Endothelial cell of umbilical vein (primary cell): ENCODE results near the gene SLC6A6. TPM values are rescaled to one million over a fixed set of nuclear protein-coding genes. Genes with fewer than 3 reads are reported as not detected.

Experiments
- BruUV-seq: library from RNA; stranded (reverse); fragments of 400-500 nt; replicated peaks from 2 replicates; lab custom pipeline; 2021; lab: Mats Ljungman, UMichigan
- CTCF ChIA-PET: fragments of 300-600, 350-600 bp; sonication (Branson Sonifier 250); formaldehyde crosslinking; loops from one replicate; lab custom pipeline; 2021; ENCODE audit warnings: antibody characterized with exemption, inconsistent platforms; lab: Charles Lee
- POLR2A ChIA-PET: fragments of 300-600, 350-600 bp; sonication (Branson Sonifier 250); formaldehyde crosslinking; loops from one replicate; lab custom pipeline; 2021; ENCODE audit warnings: antibody characterized with exemption, inconsistent platforms; lab: Charles Lee
- DNase-seq: peaks from one replicate; pipeline ENCODE4 v3.0.0-alpha.2; 2011; ENCODE audit warnings: low read depth, low spot score
- FAIRE-seq: peaks from 2 replicates; lab custom pipeline; 2011; peaks lifted over from hg19 to GRCh38; lab: Jason Lieb, UNC
- H2AFZ ChIP-seq: 2 replicates; pipeline ENCODE4 v1.6.0; 2012; ENCODE audit warnings: low read depth, low read length, control low read depth, inconsistent platforms
- H3K27ac ChIP-seq: 2 replicates; pipeline ENCODE4 v1.5.1; 2011; ENCODE audit warnings: low read depth, mild to moderate bottlenecking, control low read depth, low read length, moderate library complexity; ENCODE audit not compliant: insufficient read depth
- H3K27me3 ChIP-seq, 2 experiments: 2 replicates each; pipeline versions ENCODE4 v1.6.0 to v1.6.1; 2011; ENCODE audit warnings: low read length in 2 of 2, mixed read lengths in 1 of 2; ENCODE audit not compliant: control insufficient read depth in 2 of 2, insufficient read depth in 2 of 2
- H3K36me3 ChIP-seq, 2 experiments: 2 replicates in 1 of 2; 3 replicates in 1 of 2; pipeline ENCODE4 v1.5.1; 2011; ENCODE audit warnings: low read length in 2 of 2, mild to moderate bottlenecking in 1 of 2, moderate library complexity in 1 of 2; ENCODE audit not compliant: control insufficient read depth in 2 of 2, insufficient read depth in 2 of 2; ENCODE audit errors: extremely low read depth in 1 of 2
- H3K4me1 ChIP-seq: 3 replicates; pipeline ENCODE4 v1.5.1; 2011; ENCODE audit warnings: mild to moderate bottlenecking, low read length; ENCODE audit not compliant: control insufficient read depth, insufficient read depth; ENCODE audit errors: extremely low read depth
- H3K4me2 ChIP-seq: 2 replicates; pipeline ENCODE4 v1.6.1; 2011; ENCODE audit warnings: low read length, control low read depth, mixed read lengths; ENCODE audit not compliant: insufficient read depth
- H3K4me3 ChIP-seq, 3 experiments: fragments of 200-600 bp in 1 of 3; sonication (generic), shearing (Covaris generic) in 1 of 3; replicated peaks in 1 of 3; 2 replicates each; pipeline ENCODE4 v1.5.1; 2011 to 2016; ENCODE audit warnings: control low read depth in 3 of 3, low read length in 3 of 3, mild to moderate bottlenecking in 2 of 3, inconsistent platforms in 1 of 3, low read depth in 1 of 3, moderate library complexity in 1 of 3; ENCODE audit not compliant: insufficient read depth in 1 of 3
- H3K79me2 ChIP-seq: 2 replicates; pipeline ENCODE4 v1.6.0; 2012; ENCODE audit warnings: low read length, inconsistent platforms; ENCODE audit not compliant: control insufficient read depth, insufficient read depth
- H3K9ac ChIP-seq: replicated peaks from 2 replicates; pipeline ENCODE3; 2011; ENCODE audit warnings: low read length, control low read depth; ENCODE audit not compliant: insufficient read depth; ENCODE audit errors: extremely low read depth
- H3K9me1 ChIP-seq: replicated peaks from 3 replicates; pipeline ENCODE4 v1.6.0; 2011; ENCODE audit warnings: mild to moderate bottlenecking, low read length; ENCODE audit not compliant: control insufficient read depth, insufficient read depth; ENCODE audit errors: extremely low read depth
- H3K9me3 ChIP-seq: replicated peaks from 2 replicates; pipeline ENCODE4 v1.5.1; 2012; ENCODE audit warnings: low read length, inconsistent platforms; ENCODE audit not compliant: control insufficient read depth, insufficient read depth
- H4K20me1 ChIP-seq: replicated peaks from 2 replicates; pipeline ENCODE3; 2011; ENCODE audit warnings: mild to moderate bottlenecking, low read length; ENCODE audit not compliant: control insufficient read depth, insufficient read depth; ENCODE audit errors: extremely low read depth
- GATA2 ChIP-seq: IDR thresholded peaks from 2 replicates; pipeline ENCODE4 v1.7.0; 2011; ENCODE audit warnings: low read depth, mild to moderate bottlenecking, moderate library complexity, mixed read lengths, low read length; ENCODE audit not compliant: insufficient read length, insufficient read depth
- JUN ChIP-seq: IDR thresholded peaks from 2 replicates; pipeline ENCODE4 v1.6.1; 2011; ENCODE audit warnings: borderline replicate concordance, low read depth; ENCODE audit not compliant: insufficient read length, insufficient read depth
- MYC ChIP-seq: IDR thresholded peaks from one replicate; pipeline ENCODE4 v1.6.1; 2011; ENCODE audit warnings: mild to moderate bottlenecking, low read depth, low read length
- POLR2A ChIP-seq: IDR thresholded peaks from 2 replicates; pipeline ENCODE4 v1.6.1; 2012; ENCODE audit warnings: low read depth, mild to moderate bottlenecking, control low read depth, low read length
- POLR2AphosphoS5 ChIP-seq: IDR thresholded peaks from 2 replicates; pipeline ENCODE4 v1.6.1; 2012; ENCODE audit warnings: low read depth, mild to moderate bottlenecking, control low read depth, low read length, moderate library complexity; ENCODE audit not compliant: insufficient read depth
- dilution Hi-C: fragments of 300-500 bp; cut with MboI; formaldehyde crosslinking; loops from one replicate; pipeline ENCODE4 v1.15.0; 2019; ENCODE audit warnings: low sequenced_read_pairs; ENCODE audit not compliant: extremely low pct_ligation_motif_present
- intact Hi-C: fragments of 100-400 bp; cut with micrococcal nuclease; formaldehyde crosslinking; loops from one replicate; pipeline ENCODE4 v1.10.0; 2022
- polyA plus RNA-seq, 4 experiments: library from polyadenylated mRNA; depleted of rRNA in 3 of 4; stranded (reverse) in 3 of 4; unstranded in 1 of 4; fragments of >200 nt; gene quantifications; 2 replicates each; pipeline versions ENCODE4 v1.2.1 to v1.2.3, GENCODE V29; 2011 to 2012; ENCODE audit warnings: missing spikeins in 1 of 4
- total RNA-seq: library from RNA; stranded (reverse); gene quantifications from 2 replicates; pipeline ENCODE4 v1.2.3, GENCODE V29; 2021
- TF ChIP-seq, protein P1 (sequence below): IDR thresholded peaks from 2 replicates; pipeline ENCODE4 v1.6.1; 2011; ENCODE audit not compliant: insufficient read depth, insufficient read length
- TF ChIP-seq, protein P2 (sequence below), 2 donors: IDR thresholded peaks; 1 replicate in 1 of 2; 2 replicates in 1 of 2; pipeline ENCODE4 v1.5.1; 2011; ENCODE audit warnings: low read length in 2 of 2, mild to moderate bottlenecking in 2 of 2, moderate library complexity in 2 of 2, control low read depth in 1 of 2, inconsistent platforms in 1 of 2, low read depth in 1 of 2; ENCODE audit not compliant: insufficient read depth in 1 of 2; ENCODE audit errors: extremely low read depth in 1 of 2

The SLC6A6 gene
- total and polyA plus RNA-seq, 2 donors (not counting 3 experiments of a cell fraction or from before 2014, with no cell fraction given): 25.7 to 38.0 TPM

DNA sequence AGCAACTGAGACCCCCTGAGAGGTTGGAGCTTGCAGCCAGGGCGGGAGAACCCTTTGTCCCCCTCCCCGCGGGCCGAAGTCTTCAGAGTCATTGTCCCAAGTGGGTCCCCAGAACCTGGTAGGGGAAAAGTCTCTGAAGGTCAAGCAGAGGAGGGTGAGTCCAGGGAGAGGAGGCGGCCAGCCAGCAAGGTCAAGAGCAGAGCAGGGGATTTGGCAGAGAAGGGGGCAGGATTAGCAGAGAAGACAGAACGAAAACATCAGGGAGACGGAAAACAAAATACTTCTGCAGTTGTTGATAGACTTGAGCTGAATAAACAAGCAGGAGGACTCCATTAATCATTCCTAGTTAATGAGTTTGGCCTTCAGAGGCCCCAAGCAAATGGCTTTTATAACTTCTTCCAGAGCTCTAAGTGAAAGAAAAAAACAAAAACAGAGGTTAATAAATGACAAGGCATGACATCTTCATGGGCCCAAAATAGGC, 71.0 kb downstream of the SLC6A6 start:
- DNase-seq: peak; percentile 55
- Histone ChIP-seq H3K9ac (no peak overlapping the region), H4K20me1 (no peaks in the 10 kb centered on the region), H3K9me3 (no peaks in the 10 kb centered on the region), H3K79me2 (no peaks in the 10 kb centered on the region), H3K4me3 (no peak overlapping the region), H3K27me3 (no peaks in the 10 kb centered on the region), H3K9me1 (no peaks in the 10 kb centered on the region), H3K36me3 (peaks cover 0 to 2% of the 10 kb centered on the region in 2 experiments), H3K4me1 (peaks cover 18% of the 10 kb centered on the region), H2AFZ (no peak overlapping the region), H3K4me2 (no peak overlapping the region), H3K27ac (peak overlapping the region; percentile 35)
- CTCF ChIA-PET: interaction anchor here (1.3 to 1.7 kb wide), 2 partner anchors 71 to 270 kb away, joined by 4 to 12 read pairs; partner anchors contain the start of gene SLC6A6
- TF ChIP-seq, protein P1, sequence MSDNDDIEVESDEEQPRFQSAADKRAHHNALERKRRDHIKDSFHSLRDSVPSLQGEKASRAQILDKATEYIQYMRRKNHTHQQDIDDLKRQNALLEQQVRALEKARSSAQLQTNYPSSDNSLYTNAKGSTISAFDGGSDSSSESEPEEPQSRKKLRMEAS: no peak
- no peak for TF ChIP-seq MYC
- no TSS peak for BruUV-seq
- dilution Hi-C loops: no loop called here
- FAIRE-seq: peak; percentile 64
- intact Hi-C loops: loop anchor here (1.0 kb wide), 1 partner anchor 9 kb away; no protein-coding TSS in a partner anchor
- POLR2A ChIA-PET: no interaction called here

DNA sequence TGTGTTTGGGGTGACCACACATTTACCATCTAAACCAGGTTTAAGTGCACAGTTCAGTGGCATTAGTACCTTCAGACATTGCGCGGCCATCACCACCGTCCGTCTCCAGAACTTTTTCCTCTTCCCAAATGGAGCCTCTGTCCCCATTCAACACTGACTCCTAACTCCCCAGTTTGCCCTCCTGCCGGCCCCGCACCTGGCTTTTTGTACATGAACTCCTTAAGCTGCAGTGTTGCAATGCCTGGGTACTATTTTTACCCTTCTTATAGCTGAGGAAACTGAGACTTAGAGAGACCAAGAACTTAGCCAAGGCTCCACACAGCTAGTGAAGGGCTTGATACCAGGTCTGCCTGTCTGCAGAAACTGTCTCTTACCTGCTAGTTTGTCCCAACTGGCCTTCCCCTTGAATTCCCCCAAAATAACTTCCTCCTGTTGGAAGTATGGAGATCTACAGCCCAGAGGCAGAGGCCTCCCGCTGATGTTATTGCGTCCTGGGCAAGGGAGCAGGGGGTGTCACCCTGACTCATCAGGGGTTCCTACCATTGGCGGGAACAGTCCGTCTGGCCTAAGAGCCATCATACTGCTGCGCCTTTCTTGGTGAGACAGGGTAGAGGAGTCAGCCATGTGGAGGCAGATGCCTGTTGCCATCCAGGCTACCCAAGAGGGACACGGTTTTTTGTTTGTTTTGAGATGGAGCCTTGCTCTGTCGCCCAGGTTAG, 72.1 kb downstream of the SLC6A6 start:
- FAIRE-seq (no peak), DNase-seq (no peak)
- intact Hi-C loops: no loop called here
- BruUV-seq: no TSS peak
- Histone ChIP-seq H3K9ac (no peak overlapping the region), H3K27ac (no peak overlapping the region), H3K9me1 (no peaks in the 10 kb centered on the region), H3K4me2 (no peak overlapping the region), H3K4me1 (peaks cover 18% of the 10 kb centered on the region), H3K9me3 (no peaks in the 10 kb centered on the region), H3K4me3 (no peak overlapping the region), H3K27me3 (no peaks in the 10 kb centered on the region), H4K20me1 (no peaks in the 10 kb centered on the region), H3K36me3 (peaks cover 0 to under 1% of the 10 kb centered on the region in 2 experiments), H2AFZ (no peak overlapping the region), H3K79me2 (no peaks in the 10 kb centered on the region)
- TF ChIP-seq GATA2 (no peak), JUN (no peak), POLR2AphosphoS5 (no peak), POLR2A (no peak), MYC (no peak)
- TF ChIP-seq, protein P2, sequence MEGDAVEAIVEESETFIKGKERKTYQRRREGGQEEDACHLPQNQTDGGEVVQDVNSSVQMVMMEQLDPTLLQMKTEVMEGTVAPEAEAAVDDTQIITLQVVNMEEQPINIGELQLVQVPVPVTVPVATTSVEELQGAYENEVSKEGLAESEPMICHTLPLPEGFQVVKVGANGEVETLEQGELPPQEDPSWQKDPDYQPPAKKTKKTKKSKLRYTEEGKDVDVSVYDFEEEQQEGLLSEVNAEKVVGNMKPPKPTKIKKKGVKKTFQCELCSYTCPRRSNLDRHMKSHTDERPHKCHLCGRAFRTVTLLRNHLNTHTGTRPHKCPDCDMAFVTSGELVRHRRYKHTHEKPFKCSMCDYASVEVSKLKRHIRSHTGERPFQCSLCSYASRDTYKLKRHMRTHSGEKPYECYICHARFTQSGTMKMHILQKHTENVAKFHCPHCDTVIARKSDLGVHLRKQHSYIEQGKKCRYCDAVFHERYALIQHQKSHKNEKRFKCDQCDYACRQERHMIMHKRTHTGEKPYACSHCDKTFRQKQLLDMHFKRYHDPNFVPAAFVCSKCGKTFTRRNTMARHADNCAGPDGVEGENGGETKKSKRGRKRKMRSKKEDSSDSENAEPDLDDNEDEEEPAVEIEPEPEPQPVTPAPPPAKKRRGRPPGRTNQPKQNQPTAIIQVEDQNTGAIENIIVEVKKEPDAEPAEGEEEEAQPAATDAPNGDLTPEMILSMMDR (IDR thresholded peaks at IDR 0.05; ENCODE audit: extremely low read depth in 1 of 2, insufficient read depth in 1 of 2, low read depth in 1 of 2, low read length in 2 of 2): no peak
- TF ChIP-seq, protein P1: no peak
- dilution Hi-C loops: no loop called here
- ChIA-PET CTCF (interaction anchor here (1.9 to 2.2 kb wide), 2 partner anchors 72 to 271 kb away, joined by 4 to 8 read pairs; partner anchors contain the start of gene SLC6A6), POLR2A (interaction anchor here (0.7 kb wide), 1 partner anchor 72 kb away, joined by 3 read pairs; the partner anchor contains the start of gene SLC6A6)
